B cell (primary cell): Measurements from ENCODE around the gene HMGA1.

Source experiments
- CTCF ChIP-seq: fragments of 200-600 bp; IDR thresholded peaks from one replicate; pipeline ENCODE4 v1.8.0; 2022; ENCODE audit warnings: antibody characterized with exemption, mild to moderate bottlenecking
- EZH2 ChIP-seq: IDR thresholded peaks from 2 replicates; pipeline ENCODE4 v1.6.1; 2012; ENCODE audit warnings: borderline replicate concordance, low read depth, mild to moderate bottlenecking, moderate library complexity, low read length; ENCODE audit not compliant: insufficient read depth, poor library complexity, severe bottlenecking

GRCh38 chr6:34277763-34278112 is 41.1 kb downstream of the HMGA1 start:
- TF ChIP-seq CTCF (no peak), EZH2 (no peak)
